Spleen (tissue), 13 donors: ENCODE data around the gene POU1F1. TPM values are rescaled to one million over a fixed set of nuclear protein-coding genes. Genes with fewer than 3 reads are reported as not detected.

Source experiments
- DNase-seq: peaks from one replicate; pipeline ENCODE4 v3.0.0-alpha.2; 2020
- H3K27ac ChIP-seq, 8 donors: fragments of 200-600 bp; sonication (generic) in 7 of 8; 1 replicate in 4 of 8; 2 replicates in 4 of 8; pipeline versions ENCODE4 v1.5.0 to v1.8.0; 2016 to 2021; ENCODE audit warnings: inconsistent platforms in 4 of 8, mild to moderate bottlenecking in 4 of 8, moderate library complexity in 1 of 8
- H3K27me3 ChIP-seq, 7 donors: fragments of 200-600 bp; sonication (generic) in 6 of 7; replicated peaks in 1 of 7; 1 replicate in 4 of 7; 2 replicates in 3 of 7; pipeline versions ENCODE4 v1.5.0 to v1.8.0; 2016 to 2021; ENCODE audit warnings: inconsistent platforms in 3 of 7, mild to moderate bottlenecking in 1 of 7
- H3K36me3 ChIP-seq, 6 donors: fragments of 200-600 bp; sonication (generic) in 5 of 6; 1 replicate in 4 of 6; 2 replicates in 2 of 6; pipeline versions ENCODE4 v1.5.0 to v1.8.0; 2016 to 2021; ENCODE audit warnings: inconsistent platforms in 2 of 6
- H3K4me1 ChIP-seq, 6 donors: fragments of 200-600 bp; sonication (generic) in 5 of 6; 1 replicate in 3 of 6; 2 replicates in 3 of 6; pipeline versions ENCODE4 v1.5.0 to v1.8.0; 2016 to 2021; ENCODE audit warnings: inconsistent platforms in 3 of 6
- H3K4me3 ChIP-seq, 8 donors: fragments of 200-600 bp; sonication (generic) in 7 of 8; 1 replicate in 4 of 8; 2 replicates in 4 of 8; pipeline versions ENCODE4 v1.5.0 to v1.8.0; 2016 to 2021; ENCODE audit warnings: inconsistent platforms in 4 of 8, mild to moderate bottlenecking in 4 of 8, moderate library complexity in 2 of 8
- H3K9me3 ChIP-seq, 8 donors: fragments of 200-600 bp; sonication (generic) in 7 of 8; 1 replicate in 4 of 8; 2 replicates in 4 of 8; pipeline versions ENCODE4 v1.5.0 to v1.8.0; 2016 to 2021; ENCODE audit warnings: inconsistent platforms in 4 of 8
- CTCF ChIP-seq, 11 experiments: fragments of 200-600 bp in 7 of 11; fragments of 450-650 bp in 4 of 11; sonication (generic) in 4 of 11; IDR thresholded peaks in 8 of 11; conservative IDR thresholded peaks in 3 of 11; 1 replicate in 7 of 11; 2 replicates in 4 of 11; pipeline versions ENCODE4 v1.4.0 to v1.8.0; 2016 to 2021; ENCODE audit warnings: antibody characterized with exemption in 11 of 11, inconsistent platforms in 4 of 11, mild to moderate bottlenecking in 1 of 11
- POLR2A ChIP-seq, 3 donors: fragments of 450-650 bp; IDR thresholded peaks; one replicate each; pipeline ENCODE4 v1.5.1; 2017; ENCODE audit warnings: antibody characterized with exemption in 3 of 3, mild to moderate bottlenecking in 1 of 3
- POLR2AphosphoS5 ChIP-seq, 3 donors: sonication (generic); formaldehyde crosslinking; IDR thresholded peaks; one replicate each; pipeline ENCODE4 v1.5.1; 2017; ENCODE audit warnings: antibody characterized with exemption in 3 of 3
- WGBS, 5 donors: extraction: QIAGEN DNeasy Blood & Tissue Kit in 3 of 5; methylation state at CpG; one replicate each; pipeline versions ENCODE4 v1.1.5 to v1.1.7; 2013 to 2018; 5-methylcytosine and 5-hydroxymethylcytosine counted together
- intact Hi-C: fragments of 100-400 bp; cut with DNase I; formaldehyde crosslinking; loops from one replicate; pipeline ENCODE4 v1.15.0; 2023; ENCODE audit warnings: low total_unique reads
- long read RNA-seq, 2 donors: transcript quantifications; one replicate each; lab custom pipeline, GENCODE V29; 2026
- polyA plus RNA-seq, 3 donors: library from polyadenylated mRNA; stranded (reverse); fragments of 200-250 nt; gene quantifications; one replicate each; pipeline ENCODE4 v1.2.1, GENCODE V29; 2013
- total RNA-seq, 7 donors: library from RNA; depleted of rRNA in 3 of 7; stranded (reverse); fragments of >200 nt in 3 of 7; fragmentation: NEBNext Ultra II Directional in 4 of 7; extraction: Animal tissue kit (Norgen Biotek cat#: 25700) in 4 of 7; gene quantifications; one replicate each; pipeline versions ENCODE4 v1.1.0 to v1.2.1, GENCODE V29; 2016 to 2021
- donor health status: healthy with polysubstance abuse.
- donor health status: DM: no; HTN: no; CAD: no; lungs with moderate emphysema.
- donor health status: DM: no; HTN: no; CAD: no.
- donor health status: Bipolar disorder and iron deficiency.
- donor health status: healthy.
- donor health status: DM: no; HTN: no; CAD: no.
- donor health status: DM: yes; HTN: yes; CAD: no.

POU1F1 gene
- total RNA-seq (not detected), polyA plus RNA-seq (not detected)
- long read RNA-seq, donor 1, result 0 reads
- long read RNA-seq, donor 2, result 0 reads

GRCh38 chr3:87276484-87276883 is at the start of gene POU1F1:
POU1F1 (minus strand) TSS chr3:87276584; CDS start chr3:87276462, 122 bp downstream.
- DNase-seq, result no peak
- WGBS, 5 donors, result 84 to 97% (median 89%) methylated on average over 6 of the region's 6 CpGs
- no peaks in the 10 kb centered on the region for H3K9me3 ChIP-seq
- no peaks in the 10 kb centered on the region for H3K27me3 ChIP-seq
- no peak within 1 kb of the TSS for H3K4me3 ChIP-seq
- TF ChIP-seq POLR2AphosphoS5 (IDR thresholded peaks at IDR 0.05), result no peak
- TF ChIP-seq CTCF (IDR thresholded peaks at IDR 0.05 in 8 of 11, conservative IDR thresholded peaks at IDR 0.05 in 3 of 11), result no peak
- no peak for TF ChIP-seq POLR2A (IDR thresholded peaks at IDR 0.05)
- H3K4me1 ChIP-seq, result peaks cover 0 to 18% (median 4%) of the 10 kb centered on the region in 6 donors
- intact Hi-C loops, result no loop called here
- no peaks in the 10 kb centered on the region for H3K36me3 ChIP-seq
- no peak within 1 kb of the TSS for H3K27ac ChIP-seq

GRCh38 chr3:87324609-87325008 is 48.2 kb upstream of the POU1F1 start:
- TF ChIP-seq POLR2A (IDR thresholded peaks at IDR 0.05) (no peak), POLR2AphosphoS5 (IDR thresholded peaks at IDR 0.05) (no peak), CTCF (IDR thresholded peaks at IDR 0.05 in 8 of 11, conservative IDR thresholded peaks at IDR 0.05 in 3 of 11) (no peak)
- H3K27ac ChIP-seq, result no peak overlapping the region
- peaks cover 0 to 12% (median 0%) of the 10 kb centered on the region in 7 donors for H3K27me3 ChIP-seq
- DNase-seq, result no peak
- no peaks in the 10 kb centered on the region for H3K4me1 ChIP-seq
- no peaks in the 10 kb centered on the region for H3K36me3 ChIP-seq
- WGBS, 5 donors, result 65 to 83% (median 81%) methylated on average over 1 of the region's 1 CpG
- no peak overlapping the region for H3K4me3 ChIP-seq
- no peaks in the 10 kb centered on the region for H3K9me3 ChIP-seq
- intact Hi-C loops, result no loop called here

- intact Hi-C loops, result no loop called here
- Histone ChIP-seq H3K27ac (no peak overlapping the region), H3K4me1 (no peaks in the 10 kb centered on the region), H3K4me3 (no peak overlapping the region), H3K9me3 (no peaks in the 10 kb centered on the region), H3K27me3 (peaks cover 0 to 12% (median 0%) of the 10 kb centered on the region in 7 donors), H3K36me3 (no peaks in the 10 kb centered on the region)
- DNase-seq, result no peak
- TF ChIP-seq POLR2A (IDR thresholded peaks at IDR 0.05) (no peak), POLR2AphosphoS5 (IDR thresholded peaks at IDR 0.05) (no peak), CTCF (IDR thresholded peaks at IDR 0.05 in 8 of 11, conservative IDR thresholded peaks at IDR 0.05 in 3 of 11) (no peak)
- WGBS, 5 donors, result 75 to 85% (median 79%) methylated on average over 6 to 7 of the region's 7 CpGs
These were observed 44.6 kb upstream of the POU1F1 start for GRCh38 chr3:87320756-87321626.

- H3K4me1 ChIP-seq, result no peaks in the 10 kb centered on the region
- WGBS, 5 donors, result 66 to 88% (median 78%) methylated on average over 2 of the region's 2 CpGs
- H3K4me3 ChIP-seq, result no peak overlapping the region
- H3K9me3 ChIP-seq, result no peaks in the 10 kb centered on the region
- H3K36me3 ChIP-seq, result no peaks in the 10 kb centered on the region
- no peak for TF ChIP-seq CTCF (IDR thresholded peaks at IDR 0.05 in 8 of 11, conservative IDR thresholded peaks at IDR 0.05 in 3 of 11)
- TF ChIP-seq POLR2A (IDR thresholded peaks at IDR 0.05), result no peak
- TF ChIP-seq POLR2AphosphoS5 (IDR thresholded peaks at IDR 0.05), result no peak
- peaks cover 0 to 12% (median 0%) of the 10 kb centered on the region in 7 donors for H3K27me3 ChIP-seq
- no peak for DNase-seq
- H3K27ac ChIP-seq, result no peak overlapping the region
- intact Hi-C loops, result no loop called here
These were observed 42.2 kb upstream of the POU1F1 start for GRCh38 chr3:87318617-87319021.
